ENCODE data around the gene PTGFRN.
A peak's percentile ranks its signal among the peaks of the same experiment; 100 is the strongest.
"Not testable (repeated sequence)": the region's sequence is repeated elsewhere in the genome, so short reads cannot be mapped to it uniquely, and the experiment has no call there.

The PTGFRN gene

DNA sequence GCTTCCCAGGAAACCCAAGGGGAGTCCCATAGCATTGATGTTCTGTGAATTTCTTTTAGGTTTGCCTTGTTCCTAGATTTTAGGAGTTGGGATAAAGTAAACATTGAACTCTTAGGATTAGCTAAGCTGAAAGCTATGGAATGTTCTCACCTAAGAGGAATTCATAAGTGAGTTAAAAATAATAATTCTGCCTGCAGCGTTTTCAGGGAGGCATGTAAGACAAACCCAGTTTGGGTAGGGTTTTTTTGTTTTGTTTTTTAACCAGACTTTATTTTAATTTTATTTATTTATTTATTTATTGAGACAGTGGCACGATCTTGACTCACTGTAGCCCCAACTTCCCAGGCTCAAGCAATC, 62.9 kb downstream of the PTGFRN start:
- DNase-seq (ENCODE audit: low spot score) = no peak

GRCh38 chr1:116980309-116980708, 70.6 kb downstream of the PTGFRN start:
- DNase-seq (ENCODE audit: low spot score) = not testable (repeated sequence)

DNA sequence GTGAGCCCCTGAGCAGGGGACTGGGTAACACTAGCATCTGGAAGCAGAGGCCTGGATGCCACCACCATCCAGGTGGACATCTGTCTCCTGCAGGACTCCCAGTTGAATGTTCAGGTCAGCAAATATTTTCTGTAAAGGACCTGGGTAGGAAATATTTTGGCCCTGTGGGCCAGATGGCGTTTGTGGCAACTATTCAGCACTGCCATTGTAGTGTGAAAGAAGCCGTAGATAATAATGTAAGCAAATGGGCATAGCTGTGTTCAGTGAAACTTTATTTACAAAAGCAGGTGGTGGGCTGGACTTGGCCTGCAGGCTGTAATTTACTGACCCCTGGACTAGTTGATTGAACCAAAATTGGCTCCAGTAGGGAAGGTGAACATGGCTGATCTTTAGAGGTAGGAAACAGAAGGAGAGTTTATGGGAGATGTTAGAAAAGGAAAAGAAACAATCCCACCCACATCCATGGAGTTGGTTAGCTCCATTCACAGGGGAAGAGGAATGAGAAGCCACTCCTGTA, 71.9 kb downstream of the PTGFRN start:
- DNase-seq (ENCODE audit: low spot score) = no peak

DNA sequence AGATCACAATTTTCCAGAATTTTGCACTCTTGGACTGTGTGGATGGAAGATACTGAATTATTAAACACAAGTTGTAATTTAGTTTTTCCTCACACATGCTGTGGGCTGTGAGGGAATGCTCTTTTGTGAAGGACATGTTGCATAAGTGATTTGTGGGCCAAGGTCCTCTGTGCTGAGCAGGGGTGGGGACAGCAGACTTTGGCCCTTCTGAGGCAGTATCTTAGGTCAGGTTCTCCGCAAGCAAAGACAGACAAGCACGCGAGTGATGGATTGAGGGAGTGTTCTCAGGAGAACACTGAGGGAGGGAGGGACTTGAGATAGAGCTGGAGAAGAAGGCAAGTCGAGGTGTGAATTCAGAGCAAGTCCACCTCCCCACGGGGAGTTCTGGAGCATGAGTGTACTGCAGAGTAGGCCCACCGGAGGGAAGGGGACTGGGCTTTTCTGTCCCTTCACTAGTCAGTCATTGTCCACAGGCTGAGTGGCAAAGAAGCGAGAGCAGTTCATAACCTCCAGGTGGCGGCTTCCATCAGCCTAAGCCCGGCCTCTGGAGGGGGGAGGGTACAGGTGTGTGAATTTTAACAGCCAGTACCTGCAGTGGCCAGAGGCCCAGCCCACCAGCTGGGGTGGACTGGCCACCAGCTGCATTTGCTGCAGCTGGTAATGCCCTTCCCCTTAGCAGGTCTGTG, 72.7 kb downstream of the PTGFRN start:
- DNase-seq (ENCODE audit: low spot score) = no peak

GRCh38 chr1:116983112-116983511, 73.4 kb downstream of the PTGFRN start:
- no peak for DNase-seq (ENCODE audit: low spot score)

DNA sequence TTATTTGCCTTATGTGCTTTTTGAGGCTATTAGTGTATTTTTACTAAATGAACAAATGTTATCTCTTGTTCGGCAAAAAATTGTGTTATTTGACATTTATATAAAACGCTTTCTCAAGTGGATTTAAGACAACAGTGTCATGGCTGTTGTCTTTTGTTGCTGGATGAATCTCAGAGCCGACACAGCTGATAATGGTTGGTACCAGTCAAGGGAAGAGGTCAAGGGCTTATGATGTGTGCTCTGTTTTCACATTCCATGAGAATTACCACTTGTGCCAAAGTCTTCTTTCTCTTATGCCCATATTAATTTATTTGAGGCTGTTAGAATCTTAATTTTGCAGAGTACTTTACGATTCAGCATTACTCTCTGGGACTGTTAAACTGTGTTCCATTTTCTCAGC, 74.0 kb downstream of the PTGFRN start:
- no peak for DNase-seq (ENCODE audit: low spot score)

GRCh38 chr1:116984406-116985160, 74.9 kb downstream of the PTGFRN start:
- DNase-seq (ENCODE audit: low spot score) = no peak

- DNase-seq (ENCODE audit: low spot score) = peak; percentile 78
These were observed 76.9 kb downstream of the PTGFRN start for GRCh38 chr1:116986421-116987255.

DNA sequence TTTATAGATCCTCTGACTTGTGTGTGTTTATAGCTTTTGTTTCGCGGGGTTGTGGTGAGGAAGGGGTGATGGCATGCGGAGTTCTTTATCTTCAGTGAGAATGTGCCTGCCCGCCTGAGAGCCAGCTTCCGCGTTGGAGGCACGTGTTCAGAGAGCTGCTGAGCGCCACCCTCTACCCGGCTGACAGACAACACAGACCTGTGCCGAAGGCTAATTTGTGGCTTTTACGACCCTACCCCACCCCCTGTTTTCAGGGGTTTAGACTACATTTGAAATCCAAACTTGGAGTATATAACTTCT, 77.5 kb downstream of the PTGFRN start:
- DNase-seq (ENCODE audit: low spot score) = peak; percentile 96

- peak; percentile 86 for DNase-seq (ENCODE audit: low spot score)
These were observed 78.5 kb downstream of the PTGFRN start for GRCh38 chr1:116988248-116988647.

- peak; percentile 17 for DNase-seq (ENCODE audit: low spot score)
These were observed 79.2 kb downstream of the PTGFRN start for GRCh38 chr1:116988908-116989307.

DNA sequence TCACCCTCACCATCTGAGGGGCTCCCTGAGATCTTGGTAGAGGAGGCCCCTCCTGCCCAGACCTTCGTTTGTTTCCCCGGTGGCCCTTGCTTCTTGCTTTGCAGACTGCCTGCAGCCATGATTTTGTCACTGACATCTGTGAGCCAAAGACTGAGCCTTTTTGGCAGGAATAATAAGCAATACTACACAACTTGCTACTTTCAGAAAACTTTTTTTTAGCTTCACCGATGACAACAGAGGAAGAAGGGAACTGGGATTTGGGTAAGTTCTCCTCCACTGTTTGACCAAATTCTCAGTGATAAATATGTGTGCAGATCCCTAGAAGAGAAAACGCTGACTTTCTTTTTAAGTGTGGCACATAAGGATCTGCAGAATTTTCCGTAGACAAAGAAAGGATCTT, 80.1 kb downstream of the PTGFRN start:
- DNase-seq (ENCODE audit: low spot score) = no peak

GRCh38 chr1:116990612-116991151, 81.0 kb downstream of the PTGFRN start:
- no peak for DNase-seq (ENCODE audit: low spot score)

- no peak for DNase-seq (ENCODE audit: low spot score)
These were observed 81.6 kb downstream of the PTGFRN start for GRCh38 chr1:116991171-116991845.

- no peak for DNase-seq (ENCODE audit: low spot score)
These were observed 82.2 kb downstream of the PTGFRN start for GRCh38 chr1:116991918-116992317.

GRCh38 chr1:116993286-116993685, 83.6 kb downstream of the PTGFRN start:
- DNase-seq (ENCODE audit: low spot score) = no peak

- no peak for DNase-seq (ENCODE audit: low spot score)
These were observed 84.7 kb downstream of the PTGFRN start for GRCh38 chr1:116994411-116994810.

DNA sequence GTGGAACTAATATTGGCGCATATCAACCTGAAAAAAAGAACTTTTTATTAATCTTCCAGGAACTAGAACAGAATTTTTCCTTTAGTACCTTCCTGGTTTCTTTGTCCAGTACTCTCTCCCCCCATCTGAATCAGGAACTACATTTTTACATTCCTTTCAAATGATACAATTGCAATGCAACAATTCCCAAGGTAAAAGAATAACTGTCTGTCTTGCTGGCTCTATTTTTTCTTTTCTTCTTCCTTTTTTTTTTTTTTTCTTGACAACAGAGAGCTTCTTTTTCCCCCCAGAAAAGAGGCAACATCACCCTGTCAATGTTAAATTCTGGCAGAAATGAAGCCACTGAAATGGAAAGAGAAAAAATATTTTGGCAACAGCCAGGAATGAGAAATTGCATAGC, 87.3 kb downstream of the PTGFRN start:
- no peak for DNase-seq (ENCODE audit: low spot score)

DNA sequence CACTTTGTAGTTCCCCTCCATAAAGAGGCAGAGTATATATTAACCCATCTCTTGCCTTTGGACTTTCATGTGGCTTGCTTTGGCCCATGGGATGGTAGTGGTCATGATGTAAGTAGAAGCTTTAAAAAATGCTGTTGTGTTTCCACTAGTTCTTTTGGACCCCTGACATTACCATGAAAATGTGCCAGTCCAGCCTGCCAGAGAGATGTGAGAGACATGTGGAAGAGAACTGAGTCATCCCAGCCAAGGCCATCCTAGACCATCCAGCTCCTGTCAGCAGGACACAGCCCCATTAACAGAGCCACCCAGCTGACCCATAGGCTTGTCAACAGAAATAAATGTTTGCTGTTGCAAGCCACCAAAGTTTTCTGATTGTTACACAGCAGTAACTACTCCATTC, 87.9 kb downstream of the PTGFRN start:
- DNase-seq (ENCODE audit: low spot score) = no peak

DNA sequence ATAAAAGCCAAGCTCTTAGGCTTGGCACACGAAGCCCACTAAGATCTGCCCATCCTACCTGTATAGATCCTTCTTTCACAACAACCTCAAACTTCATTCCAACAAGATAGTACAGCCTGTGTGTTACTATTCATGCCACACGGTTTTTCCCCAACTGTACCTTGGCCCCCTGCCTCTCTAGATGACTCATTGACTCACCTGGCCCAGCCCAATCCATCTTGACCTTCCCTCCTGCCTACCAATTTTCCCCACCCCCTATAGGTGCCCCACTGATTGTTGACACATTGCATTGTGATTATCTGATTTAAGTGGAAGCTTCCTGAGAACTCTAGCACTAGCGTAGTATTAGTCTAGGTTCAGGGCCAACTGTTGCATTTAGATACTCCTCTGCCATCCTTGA, 89.9 kb downstream of the PTGFRN start:
- no peak for DNase-seq (ENCODE audit: low spot score)

DNA sequence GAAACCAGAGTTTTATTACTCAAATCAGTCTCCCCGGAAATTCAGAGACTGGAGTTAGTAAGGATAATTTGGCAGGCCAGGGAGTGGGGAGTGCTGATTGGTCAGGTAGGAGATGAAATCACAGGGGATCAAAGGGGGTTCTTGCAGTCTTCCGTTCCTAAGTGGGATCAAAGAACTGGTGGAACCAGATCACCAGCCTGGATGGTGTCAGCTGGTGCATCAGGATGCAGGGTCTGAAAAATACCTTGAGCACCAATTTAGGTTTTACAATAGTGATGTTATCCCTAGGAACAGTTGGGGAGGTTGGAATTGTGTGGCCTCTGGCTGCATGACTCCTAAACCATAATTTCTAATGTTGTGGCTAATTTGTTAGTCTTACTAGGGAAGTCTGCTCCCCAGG, 90.4 kb downstream of the PTGFRN start:
- no peak for DNase-seq (ENCODE audit: low spot score)
